Thoracic aorta (tissue), 2 donors: ENCODE measurements around the gene C3orf20. TPM values are rescaled to one million over a fixed set of nuclear protein-coding genes. Genes with fewer than 3 reads are reported as not detected.

Experiments used
- ATAC-seq: fragments of 150-250 bp; one replicate; pipeline ENCODE4 v1.8.0; 2017; ENCODE audit warnings: low read depth; ENCODE audit not compliant: insufficient number of reproducible peaks, low FRiP score
- DNase-seq: peaks from one replicate; pipeline ENCODE4 v3.0.0-alpha.2; 2020; ENCODE audit warnings: low spot score
- H3K27ac ChIP-seq, 2 donors: fragments of 200-600 bp; sonication (generic); 1 replicate in 1 of 2; 2 replicates in 1 of 2; pipeline ENCODE4 v1.5.1; 2016; ENCODE audit warnings: mild to moderate bottlenecking in 2 of 2, moderate library complexity in 2 of 2
- H3K27me3 ChIP-seq: fragments of 200-600 bp; sonication (generic); replicated peaks from 2 replicates; pipeline ENCODE4 v1.6.0; 2016; ENCODE audit warnings: mild to moderate bottlenecking; ENCODE audit not compliant: insufficient read depth
- H3K36me3 ChIP-seq: fragments of 200-600 bp; sonication (generic); one replicate; pipeline ENCODE4 v1.5.1; 2016
- H3K4me1 ChIP-seq, 2 donors: fragments of 200-600 bp; sonication (generic); 1 replicate in 1 of 2; 2 replicates in 1 of 2; pipeline versions ENCODE4 v1.5.1 to v1.6.0; 2016; ENCODE audit warnings: low read depth in 2 of 2, mild to moderate bottlenecking in 1 of 2; ENCODE audit not compliant: control insufficient read depth in 1 of 2
- H3K4me3 ChIP-seq: fragments of 200-600 bp; sonication (generic); 2 replicates; pipeline ENCODE4 v1.5.1; 2016; ENCODE audit warnings: mild to moderate bottlenecking
- H3K9me3 ChIP-seq: fragments of 200-600 bp; sonication (generic); 2 replicates; pipeline ENCODE4 v1.5.1; 2016
- CTCF ChIP-seq: fragments of 200-600 bp; sonication (generic); IDR thresholded peaks from one replicate; pipeline ENCODE4 v1.5.1; 2019; ENCODE audit warnings: antibody characterized with exemption
- total RNA-seq, 2 donors: library from RNA; depleted of rRNA; stranded (reverse); fragments of >200 nt; gene quantifications; one replicate each; pipeline versions ENCODE4 v1.1.0 to v1.2.3, GENCODE V29; 2016

C3orf20 gene
- total RNA-seq, 2 donors from 2014 or later = not detected

- Histone ChIP-seq H3K36me3 (no peaks in the 10 kb centered on the region), H3K4me3 (peak overlapping the region; percentile 70), H3K9me3 (no peaks in the 10 kb centered on the region), H3K27ac (no peak overlapping the region), H3K27me3 (no peaks in the 10 kb centered on the region), H3K4me1 (peaks cover 0 to 7% of the 10 kb centered on the region in 2 donors)
- no peak for ATAC-seq
- no peak for TF ChIP-seq CTCF
- no peak for DNase-seq
Measured at GRCh38 chr3:14811684-14812083, 136.7 kb downstream of the C3orf20 start.

GRCh38 chr3:14812196-14812790 is 137.4 kb downstream of the C3orf20 start:
- ATAC-seq = no peak

GRCh38 chr3:14814411-14814871 is 139.5 kb downstream of the C3orf20 start:
- H3K27me3 ChIP-seq = no peaks in the 10 kb centered on the region
- no peak for TF ChIP-seq CTCF
- no peak overlapping the region for H3K27ac ChIP-seq
- H3K9me3 ChIP-seq = no peaks in the 10 kb centered on the region
- peaks cover 0 to 7% of the 10 kb centered on the region in 2 donors for H3K4me1 ChIP-seq
- H3K4me3 ChIP-seq = no peak overlapping the region
- ATAC-seq (no peak), DNase-seq (no peak)
- H3K36me3 ChIP-seq = no peaks in the 10 kb centered on the region

More at GRCh38 chr3:14812196-14812790, 137.4 kb downstream of the C3orf20 start:
- peak overlapping the region; percentile 70 for H3K4me3 ChIP-seq
- H3K9me3 ChIP-seq = no peaks in the 10 kb centered on the region
- peaks cover 0 to 7% of the 10 kb centered on the region in 2 donors for H3K4me1 ChIP-seq
- no peak overlapping the region for H3K27ac ChIP-seq
- no peak for DNase-seq
- H3K36me3 ChIP-seq = no peaks in the 10 kb centered on the region
- H3K27me3 ChIP-seq = no peaks in the 10 kb centered on the region
- TF ChIP-seq CTCF = no peak

- Histone ChIP-seq H3K27ac (no peak overlapping the region), H3K9me3 (no peaks in the 10 kb centered on the region), H3K4me3 (no peak overlapping the region), H3K36me3 (no peaks in the 10 kb centered on the region), H3K4me1 (no peaks in the 10 kb centered on the region), H3K27me3 (no peaks in the 10 kb centered on the region)
- ATAC-seq (no peak), DNase-seq (no peak)
- TF ChIP-seq CTCF = no peak
Measured at GRCh38 chr3:14816359-14816758, 141.4 kb downstream of the C3orf20 start.

- Histone ChIP-seq H3K27me3 (no peaks in the 10 kb centered on the region), H3K9me3 (no peaks in the 10 kb centered on the region), H3K36me3 (no peaks in the 10 kb centered on the region), H3K4me3 (no peak within 1 kb of the TSS), H3K27ac (no peak within 1 kb of the TSS), H3K4me1 (no peaks in the 10 kb centered on the region)
- DNase-seq (no peak), ATAC-seq (no peak)
- TF ChIP-seq CTCF = no peak
Measured at GRCh38 chr3:14818804-14819500, 144.0 kb downstream of the C3orf20 start, which contains the start of gene FGD5. TSS of gene FGD5 (plus strand) at chr3:14818962. CDS start at chr3:14819072, 110 bp downstream.
